Mesodermal cell (in vitro differentiated cells): Measurements from ENCODE around the gene SYP.

Source experiments
- H3K27ac ChIP-seq: 2 replicates; pipeline ENCODE4 v1.7.0; 2013; ENCODE audit warnings: mild to moderate bottlenecking, low read depth, low read length, moderate library complexity; ENCODE audit not compliant: severe bottlenecking
- H3K36me3 ChIP-seq: 2 replicates; pipeline ENCODE4 v1.7.1; 2013; ENCODE audit warnings: mild to moderate bottlenecking, low read length, moderate library complexity; ENCODE audit not compliant: control insufficient read depth, insufficient read depth
- H3K4me1 ChIP-seq: one replicate; pipeline ENCODE4 v1.7.1; 2013; ENCODE audit warnings: mild to moderate bottlenecking, low read length; ENCODE audit not compliant: insufficient read depth, control insufficient read depth, poor library complexity, severe bottlenecking
- H3K4me3 ChIP-seq: 2 replicates; pipeline ENCODE4 v1.7.0; 2013; ENCODE audit warnings: low read length, control low read depth, mild to moderate bottlenecking; ENCODE audit not compliant: insufficient read depth, poor library complexity, severe bottlenecking; ENCODE audit errors: extremely low read depth
- H3K9me3 ChIP-seq: 2 replicates; pipeline ENCODE4 v1.7.1; 2013; ENCODE audit warnings: mild to moderate bottlenecking, low read length, moderate library complexity; ENCODE audit not compliant: control insufficient read depth
- WGBS, 2 experiments: methylation state at CpG; one replicate each; pipeline ENCODE4 v1.1.5; 2013; ENCODE audit warnings: missing lambda C conversion rate in 2 of 2; ENCODE audit not compliant: insufficient coverage in 2 of 2; 5-methylcytosine and 5-hydroxymethylcytosine counted together

SYP gene

DNA sequence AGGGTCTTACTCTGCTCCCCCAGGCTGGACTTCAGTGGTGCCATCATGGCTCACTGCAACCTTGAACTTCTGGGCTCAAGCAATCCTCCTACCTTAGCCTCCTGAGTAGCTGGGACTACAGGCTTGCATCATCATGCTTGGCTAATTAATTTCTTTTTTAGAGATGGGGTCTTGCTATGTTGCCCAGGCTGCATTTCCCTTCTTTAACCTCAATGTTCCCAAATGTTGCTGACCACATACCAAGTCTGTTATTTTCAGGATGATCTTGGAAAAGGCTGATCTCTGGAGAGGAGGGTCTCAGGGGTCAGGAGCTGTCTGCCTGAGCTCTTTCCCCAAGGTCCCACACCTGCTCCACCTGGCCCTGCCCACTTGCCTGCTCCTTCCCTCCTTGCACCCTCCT is 20.1 kb upstream of the SYP start:
- H3K4me3 ChIP-seq = no peak overlapping the region
- no peak overlapping the region for H3K27ac ChIP-seq
- H3K4me1 ChIP-seq = no peaks in the 10 kb centered on the region
- no peaks in the 10 kb centered on the region for H3K9me3 ChIP-seq
- no peaks in the 10 kb centered on the region for H3K36me3 ChIP-seq

DNA sequence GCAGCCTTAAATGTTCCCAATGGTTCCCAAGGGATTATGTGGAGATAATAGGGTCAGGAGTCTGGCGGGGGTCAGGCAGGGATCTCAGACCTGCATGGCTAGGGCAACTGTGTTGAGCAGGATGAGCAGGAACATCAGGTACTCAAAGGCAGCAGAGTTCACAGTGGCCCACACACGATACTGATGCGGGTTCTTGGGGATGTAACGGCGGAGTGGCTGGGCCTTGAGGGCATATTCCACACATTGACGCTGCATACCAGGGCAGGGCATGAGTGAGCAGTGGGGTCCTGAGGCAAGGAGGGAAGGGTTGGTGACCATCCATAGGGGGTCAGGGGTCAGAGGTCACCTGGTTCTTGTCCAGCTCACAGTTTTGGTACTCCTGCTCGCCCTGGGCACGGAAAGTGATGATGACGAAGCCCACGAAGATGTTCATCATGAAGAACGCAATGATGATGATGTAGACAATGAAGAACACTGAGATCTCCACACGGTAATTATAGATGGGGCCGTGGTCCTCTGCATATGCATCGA is 15.1 kb upstream of the SYP start:
- no peak overlapping the region for H3K4me3 ChIP-seq

DNA sequence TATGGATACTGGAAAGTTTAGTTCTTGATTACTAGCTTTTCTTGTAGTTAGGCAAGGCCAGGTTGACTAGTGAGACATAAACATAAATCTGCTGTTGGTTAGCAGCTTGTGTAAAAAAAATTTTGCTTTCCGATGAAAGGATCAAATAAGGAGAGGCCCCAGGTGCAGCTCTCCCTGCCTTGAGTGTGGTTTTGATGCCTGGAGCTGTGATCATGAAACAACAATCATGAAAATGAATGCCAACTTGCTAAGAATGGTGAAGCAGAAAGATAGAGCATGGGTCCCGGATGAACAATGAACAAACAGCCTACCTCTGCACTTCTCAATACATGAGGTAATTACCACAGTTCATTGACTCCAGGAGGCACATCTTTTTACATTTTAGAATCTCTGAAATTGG is 14.4 kb upstream of the SYP start:
- H3K36me3 ChIP-seq = no peaks in the 10 kb centered on the region
- 94 to 100% methylated on average over 1 to 2 of the region's 2 CpGs for WGBS, 2 experiments
- no peak overlapping the region for H3K27ac ChIP-seq
- H3K4me1 ChIP-seq = no peaks in the 10 kb centered on the region
- H3K4me3 ChIP-seq = no peak overlapping the region
- no peaks in the 10 kb centered on the region for H3K9me3 ChIP-seq

More for the DNA sequence above, 15.1 kb upstream of the SYP start:
- Histone ChIP-seq H3K27ac (no peak overlapping the region), H3K4me1 (no peaks in the 10 kb centered on the region), H3K9me3 (no peaks in the 10 kb centered on the region), H3K36me3 (no peaks in the 10 kb centered on the region)
- WGBS, 2 experiments = 86 to 89% methylated on average over 8 to 9 of the region's 14 CpGs

DNA sequence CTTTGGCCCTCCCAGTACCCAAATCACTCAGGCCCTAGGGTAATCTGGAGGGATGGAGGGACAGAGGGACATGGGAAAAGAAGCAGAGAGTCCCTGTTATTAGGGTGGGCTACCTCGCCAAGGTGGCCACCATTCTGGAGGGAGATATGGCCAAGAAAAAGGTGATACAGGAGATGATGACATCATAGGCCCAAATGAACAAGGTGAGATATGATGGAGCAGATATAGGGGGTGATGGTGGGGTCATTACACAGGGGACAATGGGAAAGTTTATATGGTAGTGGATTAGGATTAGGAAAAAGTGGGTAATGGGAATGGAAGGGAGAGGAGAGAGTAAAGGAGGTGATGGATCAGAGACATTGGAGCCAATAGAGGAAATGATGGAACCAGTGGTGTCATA is 12.9 kb upstream of the SYP start:
- WGBS, 2 experiments = 80% methylated on average over 1 of the region's 1 CpG; no CpG with 5 or more reads in 1 of the 2 experiments
- H3K4me3 ChIP-seq = no peak overlapping the region
- H3K36me3 ChIP-seq = no peaks in the 10 kb centered on the region
- H3K4me1 ChIP-seq = no peaks in the 10 kb centered on the region
- no peaks in the 10 kb centered on the region for H3K9me3 ChIP-seq
- no peak overlapping the region for H3K27ac ChIP-seq

DNA sequence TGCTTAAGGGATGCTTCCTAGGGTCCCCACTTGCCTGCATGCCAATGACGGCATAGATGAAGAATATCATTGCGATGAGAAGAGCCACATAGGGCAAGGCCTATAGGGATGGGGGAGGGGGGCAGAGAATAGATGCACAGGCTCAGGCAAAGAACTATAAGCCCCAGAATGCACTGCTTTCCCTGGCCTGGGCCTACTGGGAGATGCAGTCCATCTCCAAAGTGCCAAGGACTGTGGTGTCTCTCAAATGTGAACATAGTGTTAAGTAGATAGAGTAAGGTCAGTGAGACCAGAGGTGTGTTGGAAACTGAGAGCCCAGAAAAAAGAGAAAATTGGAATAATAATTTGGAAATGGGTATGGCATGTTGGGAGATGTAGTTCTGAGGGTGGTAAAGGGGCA is 12.2 kb upstream of the SYP start:
- WGBS, 2 experiments = 100% methylated on average over 1 of the region's 2 CpGs; no CpG with 5 or more reads in 1 of the 2 experiments
- no peaks in the 10 kb centered on the region for H3K4me1 ChIP-seq
- H3K27ac ChIP-seq = no peak overlapping the region

DNA sequence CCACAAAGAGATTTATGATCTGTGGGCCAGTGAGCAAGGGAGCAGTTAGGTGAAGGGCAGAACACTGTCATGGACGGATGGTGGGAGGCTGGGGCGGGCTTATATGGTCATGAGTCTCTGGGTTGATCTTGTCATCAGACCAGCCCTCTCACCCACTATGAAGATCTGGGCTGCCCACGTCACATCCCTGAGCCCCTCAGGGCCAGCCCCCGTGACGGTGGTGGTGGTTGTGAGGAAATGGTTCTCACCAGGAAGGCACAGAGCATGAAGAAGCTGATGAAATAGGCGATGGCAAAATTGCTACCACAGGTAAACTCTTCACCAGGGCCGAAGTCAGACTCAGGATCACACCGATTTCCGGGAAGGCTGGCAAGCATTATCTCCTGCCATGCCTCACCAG is 11.1 kb upstream of the SYP start:
- Histone ChIP-seq H3K4me1 (no peaks in the 10 kb centered on the region), H3K4me3 (no peak overlapping the region), H3K36me3 (no peaks in the 10 kb centered on the region), H3K9me3 (no peaks in the 10 kb centered on the region), H3K27ac (no peak overlapping the region)
- 100% methylated on average over 1 to 2 of the region's 9 CpGs for WGBS, 2 experiments

More for the DNA sequence above, 12.2 kb upstream of the SYP start:
- Histone ChIP-seq H3K36me3 (no peaks in the 10 kb centered on the region), H3K9me3 (no peaks in the 10 kb centered on the region), H3K4me3 (no peak overlapping the region)

DNA sequence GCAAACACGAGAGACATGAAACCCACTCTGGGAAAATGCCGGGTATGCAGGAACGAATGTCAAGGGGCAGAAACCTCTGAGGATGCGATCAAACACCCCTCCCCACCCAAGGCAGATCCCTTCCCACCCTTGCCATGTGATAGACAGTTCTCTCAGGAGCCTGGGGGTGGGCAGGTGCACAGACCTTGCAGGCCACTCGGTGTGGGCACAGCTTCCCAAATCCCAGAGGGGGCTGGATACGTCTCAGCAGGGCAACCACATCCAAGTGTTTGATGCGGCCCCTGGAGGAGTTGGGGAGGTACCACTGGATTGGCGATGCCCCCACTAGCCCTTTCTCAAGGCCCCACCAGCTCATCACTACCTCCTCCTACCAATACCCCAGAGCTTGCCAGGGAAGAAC is 10.4 kb upstream of the SYP start:
- Histone ChIP-seq H3K36me3 (no peaks in the 10 kb centered on the region), H3K4me1 (no peaks in the 10 kb centered on the region), H3K9me3 (no peaks in the 10 kb centered on the region), H3K4me3 (no peak overlapping the region), H3K27ac (no peak overlapping the region)
- WGBS, 2 experiments = 80 to 100% methylated on average over 2 to 4 of the region's 8 CpGs

DNA sequence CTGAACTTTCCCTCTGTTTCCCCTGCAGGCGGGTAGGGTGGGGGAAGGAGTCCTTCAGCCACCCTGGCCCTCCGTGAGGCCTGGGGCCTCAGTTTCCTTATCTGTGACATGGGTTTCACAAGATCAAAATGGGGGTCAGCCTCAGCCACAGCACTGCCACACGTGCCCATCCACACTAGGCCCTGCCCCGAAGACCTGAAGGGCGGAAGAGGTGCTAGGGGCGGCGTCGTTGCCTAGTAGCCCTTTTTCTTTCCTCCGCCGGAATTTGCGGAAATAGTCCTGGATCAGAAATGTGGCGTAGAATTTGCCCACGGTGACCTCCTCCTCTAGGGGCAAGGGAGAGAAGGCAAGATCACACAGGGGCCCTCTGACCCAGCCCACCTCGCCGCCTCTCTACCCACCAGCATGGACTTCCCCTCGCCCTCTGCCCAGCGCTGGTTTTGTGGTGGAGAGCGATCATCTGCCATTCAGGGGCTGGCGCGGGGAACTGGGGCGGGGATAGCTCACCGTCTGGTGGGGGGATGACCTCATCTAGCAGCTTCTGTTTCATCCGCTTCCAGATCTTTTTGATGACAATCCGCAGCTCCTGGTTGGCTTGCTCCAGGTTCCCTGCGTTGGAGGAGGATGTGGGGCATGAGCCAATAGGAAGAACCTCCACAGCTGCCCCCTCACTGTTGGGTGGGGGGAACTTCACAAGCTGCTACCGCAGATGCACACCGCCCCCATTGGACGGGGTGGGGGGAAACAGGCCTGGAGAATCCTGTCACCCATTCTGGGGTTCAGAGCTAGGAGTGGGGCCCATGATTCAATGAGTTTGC is 9.7 kb upstream of the SYP start:
- H3K36me3 ChIP-seq = no peaks in the 10 kb centered on the region
- H3K9me3 ChIP-seq = no peaks in the 10 kb centered on the region
- H3K4me3 ChIP-seq = no peak overlapping the region
- no peaks in the 10 kb centered on the region for H3K4me1 ChIP-seq
- 68 to 93% methylated on average over 6 to 11 of the region's 28 CpGs for WGBS, 2 experiments
- H3K27ac ChIP-seq = no peak overlapping the region

DNA sequence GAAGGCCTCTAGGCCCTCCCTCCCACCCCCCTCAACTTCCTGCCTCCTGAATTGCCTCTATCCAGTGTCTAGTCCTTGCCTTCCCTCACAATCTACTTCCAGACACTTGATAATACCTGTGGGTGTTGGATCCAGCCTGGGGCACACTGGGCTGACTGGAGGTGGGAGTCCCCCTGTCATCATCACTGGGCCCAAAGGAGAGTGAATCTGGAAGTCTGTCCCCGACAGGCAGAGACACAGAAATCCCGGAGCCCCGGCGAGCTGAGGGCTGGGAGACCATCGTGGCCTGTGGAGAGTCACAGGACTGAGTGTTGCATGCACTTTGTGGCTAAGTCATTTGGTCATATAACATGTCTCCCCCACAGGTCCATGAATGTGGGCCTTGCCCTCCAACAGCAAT is 8.4 kb upstream of the SYP start:
- Histone ChIP-seq H3K27ac (no peak overlapping the region), H3K9me3 (no peaks in the 10 kb centered on the region), H3K4me1 (no peaks in the 10 kb centered on the region), H3K36me3 (no peaks in the 10 kb centered on the region), H3K4me3 (no peak overlapping the region)
- WGBS, 2 experiments = no CpG with 5 or more reads among the region's 5 CpGs

DNA sequence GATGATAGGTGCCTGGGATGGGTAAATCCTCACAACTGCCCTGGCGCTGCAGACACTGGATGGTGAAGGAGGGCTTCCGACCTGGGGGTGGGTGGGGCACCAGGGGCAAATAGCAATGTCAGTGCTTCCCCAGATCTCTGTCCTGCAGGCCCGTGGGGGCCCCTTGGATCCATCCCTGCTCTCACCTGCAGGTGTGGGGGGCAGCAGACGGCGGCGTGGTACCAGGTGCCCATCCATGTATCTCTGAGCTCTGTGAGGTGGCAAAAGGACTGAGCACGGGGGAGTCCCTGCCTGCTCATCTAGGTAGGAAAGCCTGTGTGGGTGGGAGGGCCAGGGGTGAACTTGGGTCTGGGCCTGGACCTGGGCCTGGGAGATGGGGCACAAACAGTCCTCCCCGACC is 6.5 kb upstream of the SYP start:
- Histone ChIP-seq H3K36me3 (no peaks in the 10 kb centered on the region), H3K27ac (no peak overlapping the region), H3K9me3 (no peaks in the 10 kb centered on the region), H3K4me1 (no peaks in the 10 kb centered on the region), H3K4me3 (no peak overlapping the region)
- WGBS, 2 experiments = no CpG with 5 or more reads among the region's 8 CpGs

DNA sequence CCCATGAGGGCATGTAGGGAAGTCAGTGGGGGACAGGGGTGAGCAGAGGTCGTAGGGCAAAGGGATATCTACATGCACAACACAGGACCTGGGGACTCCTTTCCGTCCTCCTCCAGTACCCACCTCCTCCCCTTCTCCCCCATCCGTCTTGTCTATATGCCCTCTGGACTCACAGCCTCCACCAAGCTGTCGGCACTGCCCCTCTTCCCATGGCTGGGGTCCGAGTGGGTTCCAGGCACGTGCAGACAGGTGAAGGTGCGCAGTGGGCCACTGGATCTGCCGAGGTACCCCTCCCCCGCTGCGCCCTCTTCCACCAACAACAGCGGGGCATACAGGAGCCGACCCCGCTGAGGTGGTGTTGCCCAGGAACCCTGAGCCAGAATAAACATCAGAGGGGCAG is 5.5 kb upstream of the SYP start:
- WGBS, 2 experiments = 90 to 100% methylated on average over 2 to 3 of the region's 13 CpGs

More for the DNA sequence above, 5.5 kb upstream of the SYP start:
- no peak overlapping the region for H3K4me3 ChIP-seq
- H3K4me1 ChIP-seq = no peaks in the 10 kb centered on the region
- H3K27ac ChIP-seq = no peak overlapping the region
- no peaks in the 10 kb centered on the region for H3K9me3 ChIP-seq
- no peaks in the 10 kb centered on the region for H3K36me3 ChIP-seq
